Measurements from ENCODE around the gene ZNF536. TPM values are rescaled to one million over a fixed set of nuclear protein-coding genes. Genes with fewer than 3 reads are reported as not detected.

Gene ZNF536
- total RNA-seq, 1 experiment from 2014 or later = 0.35 TPM

DNA sequence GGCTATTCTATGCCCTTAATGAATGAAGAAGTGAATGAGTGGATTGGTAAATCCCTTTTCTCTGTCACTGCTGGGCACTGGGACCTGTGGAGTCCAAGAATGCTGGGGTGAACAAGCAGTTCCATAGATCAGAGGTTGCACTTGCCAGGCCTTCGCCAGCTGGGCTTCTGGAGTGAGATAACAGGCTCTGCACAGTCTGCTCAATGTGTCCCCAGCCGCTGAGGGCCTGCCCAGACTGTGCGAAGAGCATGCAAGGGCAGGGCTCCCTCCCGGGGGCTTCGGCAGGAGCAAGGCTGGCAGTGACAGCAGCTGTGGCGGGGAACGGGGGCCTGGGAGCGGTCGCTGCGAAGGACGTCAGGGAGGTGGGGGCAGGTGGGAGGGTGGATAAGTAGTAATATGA is 51.3 kb downstream of the ZNF536 start:
- Mint-ChIP-seq H3K27ac (no peak overlapping the region), H3K36me3 (no peaks in the 10 kb centered on the region), H3K4me1 (no peaks in the 10 kb centered on the region), H3K27me3 (ENCODE audit: low read depth) (no peaks in the 10 kb centered on the region), H3K4me3 (no peak overlapping the region), H3K9me3 (no peaks in the 10 kb centered on the region)
- ChIA-PET CTCF (no interaction called here), POLR2A (no interaction called here)
- no peak for ATAC-seq
- DNase-seq (ENCODE audit: low spot score) = no peak
- TF ChIP-seq NR1H2 (CRISPR knock-in tag; IDR thresholded peaks at IDR 0.05) (no peak), TP53 (CRISPR knock-in tag; IDR thresholded peaks at IDR 0.05) (no peak), ETV6 (CRISPR knock-in tag; IDR thresholded peaks at IDR 0.05) (no peak), JAZF1 (CRISPR knock-in tag; IDR thresholded peaks at IDR 0.05) (no peak), NFATC4 (CRISPR knock-in tag; IDR thresholded peaks at IDR 0.05) (no peak), TCF7 (CRISPR knock-in tag; IDR thresholded peaks at IDR 0.05; ENCODE audit: low read depth) (no peak), NR3C1 (CRISPR knock-in tag; conservative IDR thresholded peaks at IDR 0.05; ENCODE audit: low read depth) (no peak), JUN (CRISPR knock-in tag; IDR thresholded peaks at IDR 0.05) (no peak), MYBL2 (CRISPR knock-in tag; IDR thresholded peaks at IDR 0.05) (no peak)
- TF ChIP-seq, protein P1, sequence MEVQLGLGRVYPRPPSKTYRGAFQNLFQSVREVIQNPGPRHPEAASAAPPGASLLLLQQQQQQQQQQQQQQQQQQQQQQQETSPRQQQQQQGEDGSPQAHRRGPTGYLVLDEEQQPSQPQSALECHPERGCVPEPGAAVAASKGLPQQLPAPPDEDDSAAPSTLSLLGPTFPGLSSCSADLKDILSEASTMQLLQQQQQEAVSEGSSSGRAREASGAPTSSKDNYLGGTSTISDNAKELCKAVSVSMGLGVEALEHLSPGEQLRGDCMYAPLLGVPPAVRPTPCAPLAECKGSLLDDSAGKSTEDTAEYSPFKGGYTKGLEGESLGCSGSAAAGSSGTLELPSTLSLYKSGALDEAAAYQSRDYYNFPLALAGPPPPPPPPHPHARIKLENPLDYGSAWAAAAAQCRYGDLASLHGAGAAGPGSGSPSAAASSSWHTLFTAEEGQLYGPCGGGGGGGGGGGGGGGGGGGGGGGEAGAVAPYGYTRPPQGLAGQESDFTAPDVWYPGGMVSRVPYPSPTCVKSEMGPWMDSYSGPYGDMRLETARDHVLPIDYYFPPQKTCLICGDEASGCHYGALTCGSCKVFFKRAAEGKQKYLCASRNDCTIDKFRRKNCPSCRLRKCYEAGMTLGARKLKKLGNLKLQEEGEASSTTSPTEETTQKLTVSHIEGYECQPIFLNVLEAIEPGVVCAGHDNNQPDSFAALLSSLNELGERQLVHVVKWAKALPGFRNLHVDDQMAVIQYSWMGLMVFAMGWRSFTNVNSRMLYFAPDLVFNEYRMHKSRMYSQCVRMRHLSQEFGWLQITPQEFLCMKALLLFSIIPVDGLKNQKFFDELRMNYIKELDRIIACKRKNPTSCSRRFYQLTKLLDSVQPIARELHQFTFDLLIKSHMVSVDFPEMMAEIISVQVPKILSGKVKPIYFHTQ (CRISPR knock-in tag; IDR thresholded peaks at IDR 0.05) = no peak
- TF ChIP-seq, protein P2, sequence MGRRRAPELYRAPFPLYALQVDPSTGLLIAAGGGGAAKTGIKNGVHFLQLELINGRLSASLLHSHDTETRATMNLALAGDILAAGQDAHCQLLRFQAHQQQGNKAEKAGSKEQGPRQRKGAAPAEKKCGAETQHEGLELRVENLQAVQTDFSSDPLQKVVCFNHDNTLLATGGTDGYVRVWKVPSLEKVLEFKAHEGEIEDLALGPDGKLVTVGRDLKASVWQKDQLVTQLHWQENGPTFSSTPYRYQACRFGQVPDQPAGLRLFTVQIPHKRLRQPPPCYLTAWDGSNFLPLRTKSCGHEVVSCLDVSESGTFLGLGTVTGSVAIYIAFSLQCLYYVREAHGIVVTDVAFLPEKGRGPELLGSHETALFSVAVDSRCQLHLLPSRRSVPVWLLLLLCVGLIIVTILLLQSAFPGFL (CRISPR knock-in tag; IDR thresholded peaks at IDR 0.05; ENCODE audit: borderline replicate concordance) = no peak

DNA sequence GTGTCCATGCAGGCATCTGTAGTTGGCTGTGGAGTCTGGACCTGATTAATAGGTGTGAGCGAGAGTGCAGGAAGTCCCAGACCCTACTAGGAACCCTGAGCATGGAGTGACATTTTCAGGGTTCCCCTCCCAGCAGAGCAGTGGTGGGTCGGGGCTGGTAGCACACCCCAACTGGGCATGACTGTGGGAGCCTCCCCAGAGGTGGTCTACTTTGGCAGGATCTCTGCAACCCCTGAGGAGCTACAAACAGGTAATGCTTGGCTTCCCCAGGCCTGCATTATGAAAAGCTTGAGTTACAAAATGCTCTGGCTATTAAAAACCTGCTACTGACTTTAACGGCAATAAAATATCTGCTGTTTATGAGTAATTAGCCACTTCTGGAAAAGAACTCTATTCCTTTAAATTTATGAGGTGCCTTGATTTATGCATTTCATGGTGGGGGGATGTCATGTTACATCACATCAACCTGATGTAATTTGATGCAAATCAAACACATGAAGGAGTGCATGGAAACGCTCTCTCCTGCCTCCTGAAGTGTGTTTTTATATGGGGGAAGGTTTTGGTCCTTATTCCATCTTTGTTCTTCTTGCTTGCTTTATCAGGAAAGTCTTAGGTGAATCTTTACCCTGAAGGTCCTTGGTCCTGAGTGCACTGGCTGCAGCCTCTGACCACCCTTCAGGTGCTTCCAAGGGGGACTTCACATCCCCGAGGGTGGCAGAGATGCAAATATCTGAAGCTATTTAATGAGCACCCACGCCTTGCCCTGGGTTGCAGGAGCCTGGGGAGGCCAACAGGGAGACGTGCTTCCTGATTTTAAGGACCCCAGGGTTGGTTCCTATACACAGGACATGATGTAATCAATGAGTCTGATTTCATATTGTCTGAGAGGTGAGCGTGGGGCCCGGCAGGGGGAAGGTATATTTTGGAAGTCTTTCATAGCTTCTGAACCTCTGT is 54.0 kb downstream of the ZNF536 start:
- TF ChIP-seq ZNF232 (CRISPR knock-in tag; IDR thresholded peaks at IDR 0.05) = no peak
- TF ChIP-seq NR3C1 (CRISPR knock-in tag; conservative IDR thresholded peaks at IDR 0.05; ENCODE audit: low read depth) = no peak
- TF ChIP-seq CREM (CRISPR knock-in tag; IDR thresholded peaks at IDR 0.05) = no peak
- no peak for TF ChIP-seq FOXK1 (CRISPR knock-in tag; IDR thresholded peaks at IDR 0.05)
- no peak for TF ChIP-seq NFE2L1 (CRISPR knock-in tag; IDR thresholded peaks at IDR 0.05)
- TF ChIP-seq, protein P3, sequence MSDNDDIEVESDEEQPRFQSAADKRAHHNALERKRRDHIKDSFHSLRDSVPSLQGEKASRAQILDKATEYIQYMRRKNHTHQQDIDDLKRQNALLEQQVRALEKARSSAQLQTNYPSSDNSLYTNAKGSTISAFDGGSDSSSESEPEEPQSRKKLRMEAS (CRISPR knock-in tag; IDR thresholded peaks at IDR 0.05) = no peak
- no peak for TF ChIP-seq ZNF263 (CRISPR knock-in tag; IDR thresholded peaks at IDR 0.05; ENCODE audit: low read depth)
- no peak for TF ChIP-seq SMAD3 (CRISPR knock-in tag; IDR thresholded peaks at IDR 0.05; ENCODE audit: borderline replicate concordance)
- TF ChIP-seq, protein P4, sequence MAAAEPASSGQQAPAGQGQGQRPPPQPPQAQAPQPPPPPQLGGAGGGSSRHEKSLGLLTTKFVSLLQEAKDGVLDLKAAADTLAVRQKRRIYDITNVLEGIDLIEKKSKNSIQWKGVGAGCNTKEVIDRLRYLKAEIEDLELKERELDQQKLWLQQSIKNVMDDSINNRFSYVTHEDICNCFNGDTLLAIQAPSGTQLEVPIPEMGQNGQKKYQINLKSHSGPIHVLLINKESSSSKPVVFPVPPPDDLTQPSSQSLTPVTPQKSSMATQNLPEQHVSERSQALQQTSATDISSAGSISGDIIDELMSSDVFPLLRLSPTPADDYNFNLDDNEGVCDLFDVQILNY (CRISPR knock-in tag; IDR thresholded peaks at IDR 0.05) = no peak
- TF ChIP-seq, protein P5, sequence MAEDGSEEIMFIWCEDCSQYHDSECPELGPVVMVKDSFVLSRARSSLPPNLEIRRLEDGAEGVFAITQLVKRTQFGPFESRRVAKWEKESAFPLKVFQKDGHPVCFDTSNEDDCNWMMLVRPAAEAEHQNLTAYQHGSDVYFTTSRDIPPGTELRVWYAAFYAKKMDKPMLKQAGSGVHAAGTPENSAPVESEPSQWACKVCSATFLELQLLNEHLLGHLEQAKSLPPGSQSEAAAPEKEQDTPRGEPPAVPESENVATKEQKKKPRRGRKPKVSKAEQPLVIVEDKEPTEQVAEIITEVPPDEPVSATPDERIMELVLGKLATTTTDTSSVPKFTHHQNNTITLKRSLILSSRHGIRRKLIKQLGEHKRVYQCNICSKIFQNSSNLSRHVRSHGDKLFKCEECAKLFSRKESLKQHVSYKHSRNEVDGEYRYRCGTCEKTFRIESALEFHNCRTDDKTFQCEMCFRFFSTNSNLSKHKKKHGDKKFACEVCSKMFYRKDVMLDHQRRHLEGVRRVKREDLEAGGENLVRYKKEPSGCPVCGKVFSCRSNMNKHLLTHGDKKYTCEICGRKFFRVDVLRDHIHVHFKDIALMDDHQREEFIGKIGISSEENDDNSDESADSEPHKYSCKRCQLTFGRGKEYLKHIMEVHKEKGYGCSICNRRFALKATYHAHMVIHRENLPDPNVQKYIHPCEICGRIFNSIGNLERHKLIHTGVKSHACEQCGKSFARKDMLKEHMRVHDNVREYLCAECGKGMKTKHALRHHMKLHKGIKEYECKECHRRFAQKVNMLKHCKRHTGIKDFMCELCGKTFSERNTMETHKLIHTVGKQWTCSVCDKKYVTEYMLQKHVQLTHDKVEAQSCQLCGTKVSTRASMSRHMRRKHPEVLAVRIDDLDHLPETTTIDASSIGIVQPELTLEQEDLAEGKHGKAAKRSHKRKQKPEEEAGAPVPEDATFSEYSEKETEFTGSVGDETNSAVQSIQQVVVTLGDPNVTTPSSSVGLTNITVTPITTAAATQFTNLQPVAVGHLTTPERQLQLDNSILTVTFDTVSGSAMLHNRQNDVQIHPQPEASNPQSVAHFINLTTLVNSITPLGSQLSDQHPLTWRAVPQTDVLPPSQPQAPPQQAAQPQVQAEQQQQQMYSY (CRISPR knock-in tag; IDR thresholded peaks at IDR 0.05) = no peak
- TF ChIP-seq NFATC4 (CRISPR knock-in tag; IDR thresholded peaks at IDR 0.05) = no peak
- TF ChIP-seq, protein P6, sequence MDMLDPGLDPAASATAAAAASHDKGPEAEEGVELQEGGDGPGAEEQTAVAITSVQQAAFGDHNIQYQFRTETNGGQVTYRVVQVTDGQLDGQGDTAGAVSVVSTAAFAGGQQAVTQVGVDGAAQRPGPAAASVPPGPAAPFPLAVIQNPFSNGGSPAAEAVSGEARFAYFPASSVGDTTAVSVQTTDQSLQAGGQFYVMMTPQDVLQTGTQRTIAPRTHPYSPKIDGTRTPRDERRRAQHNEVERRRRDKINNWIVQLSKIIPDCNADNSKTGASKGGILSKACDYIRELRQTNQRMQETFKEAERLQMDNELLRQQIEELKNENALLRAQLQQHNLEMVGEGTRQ (CRISPR knock-in tag; IDR thresholded peaks at IDR 0.05) = no peak
- ATAC-seq (no peak), DNase-seq (ENCODE audit: low spot score) (no peak)
- no peaks in the 10 kb centered on the region for H3K9me3 Mint-ChIP-seq
- H3K4me1 Mint-ChIP-seq = no peaks in the 10 kb centered on the region
- H3K36me3 Mint-ChIP-seq = no peaks in the 10 kb centered on the region
- POLR2A ChIA-PET = no interaction called here
- H3K27ac Mint-ChIP-seq = no peak overlapping the region
- CTCF ChIA-PET = interaction anchor here (0.7 kb wide), 1 partner anchor 35 kb away, joined by 3 read pairs; no protein-coding TSS in a partner anchor
- no peak overlapping the region for H3K4me3 Mint-ChIP-seq
- H3K27me3 Mint-ChIP-seq (ENCODE audit: low read depth) = no peaks in the 10 kb centered on the region
